ENCODE measurements around the gene F12. TPM values are rescaled to one million over a fixed set of nuclear protein-coding genes. Genes with fewer than 3 reads are reported as not detected.

F12 gene
- total RNA-seq, 4 donors from 2014 or later: 0.27 to 0.89 TPM; not detected in 2

DNA sequence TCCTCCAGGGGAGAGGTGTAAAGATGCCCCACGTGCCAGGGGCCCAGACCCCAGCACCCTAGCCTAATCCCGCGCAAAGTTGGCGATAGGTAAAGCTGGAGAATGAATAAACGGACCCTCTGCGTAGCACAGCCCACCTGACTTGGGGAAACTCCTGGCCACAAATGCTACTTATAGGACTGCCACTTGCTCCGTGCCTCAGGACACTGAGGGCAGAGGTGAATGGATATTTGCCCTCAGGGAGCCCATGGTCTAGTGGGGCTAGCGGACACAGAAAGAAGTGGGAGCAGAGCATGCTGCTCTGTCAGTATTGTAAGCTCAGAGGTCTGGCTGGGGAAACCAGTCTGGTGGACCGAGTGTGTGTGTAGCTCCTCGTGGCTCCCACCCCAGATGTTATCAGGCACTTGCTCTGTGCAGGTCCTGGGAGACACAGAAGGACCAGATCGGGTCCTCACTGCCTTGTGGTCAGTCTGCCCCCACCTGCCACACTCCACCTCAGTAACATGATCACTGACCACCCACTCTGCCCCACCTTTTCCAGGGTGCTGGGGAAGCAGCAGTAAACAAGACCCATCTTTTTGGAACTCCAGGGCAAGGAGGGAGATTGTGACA lies 18.0 kb upstream of the F12 start:
- no peak for ATAC-seq
- Histone ChIP-seq H3K4me3 (peak overlapping the region; percentile 89 to 92), H3K9me3 (no peaks in the 10 kb centered on the region), H3K27ac (peak overlapping the region; percentile 77 to 96 (median 90)), H3K36me3 (peaks cover 0 to 24% of the 10 kb centered on the region in 2 donors), H3K4me1 (peaks cover 0 to 61% (median 14%) of the 10 kb centered on the region in 3 donors), H3K27me3 (no peaks in the 10 kb centered on the region)
- TF ChIP-seq POLR2A (IDR thresholded peaks at IDR 0.05) (no peak), POLR2AphosphoS5 (IDR thresholded peaks at IDR 0.05) (no peak), EP300 (IDR thresholded peaks at IDR 0.05) (no peak)
- TF ChIP-seq, protein P1, sequence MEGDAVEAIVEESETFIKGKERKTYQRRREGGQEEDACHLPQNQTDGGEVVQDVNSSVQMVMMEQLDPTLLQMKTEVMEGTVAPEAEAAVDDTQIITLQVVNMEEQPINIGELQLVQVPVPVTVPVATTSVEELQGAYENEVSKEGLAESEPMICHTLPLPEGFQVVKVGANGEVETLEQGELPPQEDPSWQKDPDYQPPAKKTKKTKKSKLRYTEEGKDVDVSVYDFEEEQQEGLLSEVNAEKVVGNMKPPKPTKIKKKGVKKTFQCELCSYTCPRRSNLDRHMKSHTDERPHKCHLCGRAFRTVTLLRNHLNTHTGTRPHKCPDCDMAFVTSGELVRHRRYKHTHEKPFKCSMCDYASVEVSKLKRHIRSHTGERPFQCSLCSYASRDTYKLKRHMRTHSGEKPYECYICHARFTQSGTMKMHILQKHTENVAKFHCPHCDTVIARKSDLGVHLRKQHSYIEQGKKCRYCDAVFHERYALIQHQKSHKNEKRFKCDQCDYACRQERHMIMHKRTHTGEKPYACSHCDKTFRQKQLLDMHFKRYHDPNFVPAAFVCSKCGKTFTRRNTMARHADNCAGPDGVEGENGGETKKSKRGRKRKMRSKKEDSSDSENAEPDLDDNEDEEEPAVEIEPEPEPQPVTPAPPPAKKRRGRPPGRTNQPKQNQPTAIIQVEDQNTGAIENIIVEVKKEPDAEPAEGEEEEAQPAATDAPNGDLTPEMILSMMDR (IDR thresholded peaks at IDR 0.05): no peak
- WGBS, 2 donors (ENCODE audit: low coverage in 1 of 2): 5% methylated on average over 7 of the region's 11 CpGs; no CpG with 5 or more reads in 1 of the 2 donors

DNA sequence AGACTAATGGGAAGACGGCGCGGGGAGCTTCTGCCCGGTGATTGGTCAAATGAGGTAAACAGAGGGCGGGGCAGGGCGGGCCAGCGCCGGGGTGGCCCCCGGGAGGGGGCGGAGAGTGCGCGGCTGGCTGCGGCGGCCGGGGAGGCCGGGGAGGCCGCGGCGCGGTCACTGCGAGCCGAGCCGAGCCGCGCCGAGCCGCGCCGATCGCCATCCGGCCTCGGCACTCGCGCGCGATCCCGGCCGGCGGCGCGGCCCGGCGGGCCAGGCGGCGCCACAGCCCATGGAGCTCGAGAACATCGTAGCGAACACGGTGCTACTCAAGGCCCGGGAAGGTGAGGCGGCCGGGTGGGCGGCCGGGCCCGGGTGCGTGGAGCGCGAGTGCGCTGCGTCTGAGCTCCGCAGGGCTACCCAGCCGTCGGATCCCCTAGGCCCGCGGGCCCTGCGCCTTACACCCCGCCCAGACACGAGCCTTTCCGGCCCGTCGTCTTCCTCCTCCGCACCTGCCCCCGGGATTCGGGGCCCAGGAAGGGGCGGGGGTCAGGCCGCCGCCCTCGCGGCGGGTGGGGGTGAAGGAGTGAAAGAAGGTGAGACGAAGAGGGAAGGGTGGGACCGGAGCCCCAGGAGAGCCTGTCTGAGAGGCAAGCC lies 17.3 kb upstream of the F12 start, which contains the start of gene GRK6:
Gene GRK6, plus strand, starts transcription at position 111 of the 645 bp plus-strand sequence. Its CDS starts 170 bp downstream, at position 281.
- TF ChIP-seq POLR2AphosphoS5 (IDR thresholded peaks at IDR 0.05) (no peak), POLR2A (IDR thresholded peaks at IDR 0.05) (peak; percentile 31 to 88), EP300 (IDR thresholded peaks at IDR 0.05) (no peak)
- TF ChIP-seq, protein P1 (IDR thresholded peaks at IDR 0.05): peak in 2 of 4 experiments; percentile 6
- Histone ChIP-seq H3K4me3 (peak within 1 kb of the TSS; percentile 89 to 92), H3K27me3 (no peaks in the 10 kb centered on the region), H3K27ac (peak within 1 kb of the TSS; percentile 77 to 96 (median 94)), H3K36me3 (peaks cover 0 to 18% of the 10 kb centered on the region in 2 donors), H3K4me1 (peaks cover 0 to 55% (median 14%) of the 10 kb centered on the region in 3 donors), H3K9me3 (no peaks in the 10 kb centered on the region)
- WGBS, 2 donors (ENCODE audit: low coverage in 1 of 2): 0% methylated on average over 1 of the region's 82 CpGs; no CpG with 5 or more reads in 1 of the 2 donors
- peak; percentile 17 for ATAC-seq

DNA sequence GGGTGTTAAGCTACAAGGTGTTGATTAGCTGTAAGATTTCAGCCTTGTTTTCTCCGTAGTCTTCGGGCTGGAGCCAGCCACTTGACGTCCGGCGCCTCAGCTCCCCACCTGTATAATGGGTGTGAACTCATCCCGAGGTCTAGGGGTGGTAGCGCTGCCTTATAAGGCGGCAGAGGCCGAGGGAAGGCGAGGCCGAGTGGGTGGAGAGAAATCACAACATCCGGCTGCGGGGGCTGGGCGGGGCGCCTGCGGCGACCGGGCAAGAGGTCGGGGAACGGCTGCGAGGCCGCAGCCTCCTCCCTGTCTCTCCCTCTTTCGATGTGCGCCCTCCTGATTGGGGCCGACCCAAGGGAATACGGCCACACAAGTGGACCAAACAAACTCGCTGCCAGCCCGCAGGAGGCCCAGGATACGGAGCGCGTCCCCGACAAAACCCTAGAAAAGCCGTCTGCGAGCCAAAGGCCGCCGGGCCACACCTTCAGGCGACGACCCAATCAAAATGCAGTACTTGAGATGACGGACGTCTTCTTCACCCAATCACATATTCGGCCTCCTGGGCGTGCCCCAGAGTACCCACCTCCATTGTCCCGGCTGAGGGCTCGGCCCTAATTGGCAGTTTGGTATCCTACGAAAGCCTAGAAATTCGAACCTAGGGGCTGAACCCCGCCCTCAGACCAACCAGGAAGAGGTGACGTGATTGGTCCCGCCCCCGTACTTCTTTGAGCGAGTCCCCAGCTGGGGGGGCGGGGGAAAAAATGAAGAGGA lies 16.6 kb upstream of the F12 start:
- peaks cover 0 to 48% (median 14%) of the 10 kb centered on the region in 3 donors for H3K4me1 ChIP-seq
- H3K27ac ChIP-seq: peak overlapping the region; percentile 27 to 94 (median 90)
- TF ChIP-seq, protein P1 (IDR thresholded peaks at IDR 0.05): peak in 2 of 4 experiments; percentile 9 to 14
- TF ChIP-seq POLR2AphosphoS5 (IDR thresholded peaks at IDR 0.05): peak; percentile 55
- TF ChIP-seq POLR2A (IDR thresholded peaks at IDR 0.05): peak; percentile 75 to 91
- no peak for TF ChIP-seq EP300 (IDR thresholded peaks at IDR 0.05)
- H3K4me3 ChIP-seq: peak overlapping the region; percentile 16 to 58
- WGBS, 2 donors (ENCODE audit: low coverage in 1 of 2): 0 to 20% methylated on average over 1 of the region's 52 CpGs
- H3K36me3 ChIP-seq: peaks cover 0 to 11% of the 10 kb centered on the region in 2 donors
- H3K27me3 ChIP-seq: no peaks in the 10 kb centered on the region
- H3K9me3 ChIP-seq: no peaks in the 10 kb centered on the region
- peak; percentile 95 for ATAC-seq

DNA sequence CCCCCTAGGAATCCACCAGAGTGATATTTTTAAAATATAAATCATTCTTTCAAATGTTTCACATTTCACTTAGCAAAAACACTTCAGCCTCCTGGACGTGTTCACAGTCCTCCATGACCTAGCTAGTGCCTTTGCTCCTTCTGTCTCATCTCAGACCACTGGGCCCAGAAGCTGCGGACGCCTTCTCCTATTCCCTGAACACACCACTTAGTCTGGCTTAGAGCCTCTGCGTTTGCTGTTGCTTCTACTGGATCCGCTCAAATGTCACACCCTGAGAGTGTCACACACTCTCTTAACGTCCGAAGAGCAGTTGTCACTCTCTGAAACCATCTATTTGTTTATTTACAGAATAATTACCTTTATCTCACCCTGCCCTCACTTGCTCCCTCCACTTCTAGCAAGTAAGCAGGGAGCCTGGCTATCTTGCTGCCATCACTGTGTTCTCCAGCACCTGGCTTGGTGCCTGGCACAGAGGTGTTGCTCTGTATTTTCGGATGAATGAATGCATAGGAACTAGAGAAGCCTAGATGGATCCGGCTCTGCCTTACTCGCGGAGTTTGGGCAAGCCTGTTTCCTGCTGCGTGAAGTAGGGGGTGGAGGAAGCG lies 15.9 kb upstream of the F12 start:
- H3K4me1 ChIP-seq: peaks cover 0 to 41% (median 14%) of the 10 kb centered on the region in 3 donors
- peak overlapping the region; percentile 16 to 58 for H3K4me3 ChIP-seq
- TF ChIP-seq POLR2AphosphoS5 (IDR thresholded peaks at IDR 0.05) (no peak), POLR2A (IDR thresholded peaks at IDR 0.05) (no peak), EP300 (IDR thresholded peaks at IDR 0.05) (no peak)
- TF ChIP-seq, protein P1 (IDR thresholded peaks at IDR 0.05): no peak
- H3K27ac ChIP-seq: peak overlapping the region; percentile 27 to 94 (median 90)
- H3K27me3 ChIP-seq: no peaks in the 10 kb centered on the region
- 47 to 60% methylated on average over 10 to 11 of the region's 13 CpGs for WGBS, 2 donors (ENCODE audit: low coverage in 1 of 2)
- peaks cover 0 to 4% of the 10 kb centered on the region in 2 donors for H3K36me3 ChIP-seq
- no peaks in the 10 kb centered on the region for H3K9me3 ChIP-seq
- ATAC-seq: no peak

Data from gastroesophageal sphincter (tissue), 4 donors.